Breast epithelium (tissue), 4 donors: ENCODE measurements around the gene LDLRAD4. TPM values are rescaled to one million over a fixed set of nuclear protein-coding genes. Genes with fewer than 3 reads are reported as not detected.

Experiments used
- DNase-seq, 2 donors: peaks; one replicate each; pipeline ENCODE4 v3.0.0-alpha.2; 2019; ENCODE audit warnings: low spot score in 2 of 2
- H3K27ac ChIP-seq, 2 donors: fragments of 200-600 bp; sonication (generic) in 1 of 2; one replicate each; pipeline ENCODE4 v1.5.1; 2016 to 2019; ENCODE audit warnings: mild to moderate bottlenecking in 1 of 2
- H3K27me3 ChIP-seq, 2 donors: fragments of 200-600 bp; sonication (generic) in 1 of 2; one replicate each; pipeline versions ENCODE4 v1.5.1 to v1.6.0; 2017 to 2019; ENCODE audit warnings: control low read depth in 1 of 2, mild to moderate bottlenecking in 1 of 2
- H3K36me3 ChIP-seq: fragments of 200-600 bp; one replicate; pipeline ENCODE4 v1.5.1; 2019
- H3K4me1 ChIP-seq, 2 donors: fragments of 200-600 bp; sonication (generic); one replicate each; pipeline ENCODE4 v1.5.1; 2016 to 2019; ENCODE audit warnings: control low read depth in 1 of 2
- H3K4me3 ChIP-seq, 3 donors: fragments of 200-600 bp; sonication (generic); 1 replicate in 2 of 3; 2 replicates in 1 of 3; pipeline ENCODE4 v1.5.1; 2016 to 2019; ENCODE audit warnings: mild to moderate bottlenecking in 3 of 3, moderate library complexity in 2 of 3
- H3K9me3 ChIP-seq, 2 donors: fragments of 200-600 bp; sonication (generic) in 1 of 2; one replicate each; pipeline ENCODE4 v1.5.1; 2016 to 2019; ENCODE audit warnings: control low read depth in 1 of 2
- CTCF ChIP-seq, 3 donors: fragments of 450-650 bp; IDR thresholded peaks; one replicate each; pipeline ENCODE4 v1.5.1; 2016 to 2017; ENCODE audit warnings: antibody characterized with exemption in 3 of 3, mild to moderate bottlenecking in 3 of 3, moderate library complexity in 3 of 3
- POLR2A ChIP-seq: fragments of 450-650 bp; IDR thresholded peaks from one replicate; pipeline ENCODE4 v1.6.1; 2016; ENCODE audit warnings: antibody characterized with exemption, mild to moderate bottlenecking, moderate library complexity
- POLR2AphosphoS5 ChIP-seq, 3 donors: sonication (generic); formaldehyde crosslinking; IDR thresholded peaks; one replicate each; pipeline ENCODE4 v1.6.1; 2017; ENCODE audit warnings: antibody characterized with exemption in 3 of 3
- intact Hi-C: fragments of 100-400 bp; cut with DNase I; formaldehyde crosslinking; loops from one replicate; pipeline ENCODE4 v1.15.1; 2023; ENCODE audit warnings: low total_unique reads
- total RNA-seq, 3 donors: library from RNA; depleted of rRNA; stranded (reverse); fragments of >200 nt; gene quantifications; one replicate each; pipeline ENCODE4 v1.1.0, GENCODE V29; 2016

The LDLRAD4 gene
- total RNA-seq, 3 donors from 2014 or later = 28.5 to 94.3 (median 42.9) TPM

- no peak for DNase-seq
- Histone ChIP-seq H3K36me3 (no peaks in the 10 kb centered on the region), H3K27ac (no peak overlapping the region), H3K9me3 (no peaks in the 10 kb centered on the region), H3K27me3 (no peaks in the 10 kb centered on the region), H3K4me3 (no peak overlapping the region), H3K4me1 (no peaks in the 10 kb centered on the region)
- TF ChIP-seq POLR2AphosphoS5 (IDR thresholded peaks at IDR 0.05) (no peak), CTCF (IDR thresholded peaks at IDR 0.05) (no peak), POLR2A (no peak)
- intact Hi-C loops = no loop called here
These were observed 65.9 kb downstream of the LDLRAD4 start for GRCh38 chr18:13284330-13285027.

DNA sequence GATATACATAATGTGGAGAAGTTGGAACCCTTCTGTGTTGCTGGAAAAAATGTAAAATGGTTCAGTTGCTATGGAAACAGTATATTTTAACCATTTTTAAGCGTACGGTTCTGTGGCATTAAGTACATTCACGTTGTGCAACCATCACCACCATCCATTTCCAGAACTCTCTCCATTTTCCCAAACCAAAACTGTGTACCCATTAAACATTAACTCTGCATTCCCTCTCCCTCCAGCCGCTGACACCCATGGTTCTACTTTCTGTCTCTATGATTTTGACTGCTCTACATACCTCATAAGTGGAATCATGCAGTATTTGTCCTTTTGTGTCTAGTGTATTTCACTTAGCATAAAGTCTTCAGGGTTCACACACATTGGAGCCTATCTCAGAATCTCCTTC lies 67.3 kb downstream of the LDLRAD4 start:
- no peaks in the 10 kb centered on the region for H3K4me1 ChIP-seq
- no peaks in the 10 kb centered on the region for H3K9me3 ChIP-seq
- no peak overlapping the region for H3K4me3 ChIP-seq
- no peaks in the 10 kb centered on the region for H3K36me3 ChIP-seq
- intact Hi-C loops = no loop called here
- no peaks in the 10 kb centered on the region for H3K27me3 ChIP-seq
- TF ChIP-seq POLR2A (no peak), CTCF (IDR thresholded peaks at IDR 0.05) (no peak), POLR2AphosphoS5 (IDR thresholded peaks at IDR 0.05) (no peak)
- H3K27ac ChIP-seq = no peak overlapping the region
- DNase-seq = no peak

DNA sequence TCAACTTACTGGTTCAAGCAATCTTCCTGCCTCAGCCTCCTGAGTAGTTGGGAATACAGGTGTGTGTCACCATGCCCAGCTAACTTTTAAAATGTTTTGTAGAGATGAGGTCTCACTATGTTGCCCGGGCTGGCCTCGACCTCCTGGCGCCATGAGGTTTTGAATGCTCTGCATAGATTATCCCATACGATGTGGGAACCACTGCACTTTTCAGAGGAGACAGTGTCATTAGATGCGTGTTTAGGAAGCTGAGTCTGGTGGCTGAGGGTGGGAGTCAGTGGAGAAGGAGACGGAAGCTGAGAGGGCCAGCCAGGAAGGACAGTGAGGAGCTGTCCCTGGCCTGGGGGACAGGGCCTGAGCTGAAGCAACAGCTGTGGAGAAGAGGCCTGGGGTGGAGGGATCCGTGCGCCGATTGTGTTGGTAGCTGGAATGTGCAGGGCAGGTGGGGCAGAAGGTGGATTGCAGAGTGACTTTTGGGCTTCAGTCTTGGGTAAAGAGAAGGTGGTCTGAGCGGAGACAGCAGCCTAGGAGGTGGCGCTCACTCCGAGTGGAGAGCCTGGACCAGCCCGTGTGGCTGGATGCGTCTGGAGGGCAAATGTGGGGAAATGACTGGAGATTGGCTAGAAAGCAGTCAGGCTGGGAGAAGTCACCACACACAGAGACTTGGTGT lies 68.0 kb downstream of the LDLRAD4 start:
- DNase-seq = no peak
- Histone ChIP-seq H3K27ac (no peak overlapping the region), H3K36me3 (no peaks in the 10 kb centered on the region), H3K9me3 (no peaks in the 10 kb centered on the region), H3K27me3 (no peaks in the 10 kb centered on the region), H3K4me1 (no peaks in the 10 kb centered on the region), H3K4me3 (no peak overlapping the region)
- no peak for TF ChIP-seq CTCF (IDR thresholded peaks at IDR 0.05)
- no peak for TF ChIP-seq POLR2A
- no peak for TF ChIP-seq POLR2AphosphoS5 (IDR thresholded peaks at IDR 0.05)
- intact Hi-C loops = no loop called here

DNA sequence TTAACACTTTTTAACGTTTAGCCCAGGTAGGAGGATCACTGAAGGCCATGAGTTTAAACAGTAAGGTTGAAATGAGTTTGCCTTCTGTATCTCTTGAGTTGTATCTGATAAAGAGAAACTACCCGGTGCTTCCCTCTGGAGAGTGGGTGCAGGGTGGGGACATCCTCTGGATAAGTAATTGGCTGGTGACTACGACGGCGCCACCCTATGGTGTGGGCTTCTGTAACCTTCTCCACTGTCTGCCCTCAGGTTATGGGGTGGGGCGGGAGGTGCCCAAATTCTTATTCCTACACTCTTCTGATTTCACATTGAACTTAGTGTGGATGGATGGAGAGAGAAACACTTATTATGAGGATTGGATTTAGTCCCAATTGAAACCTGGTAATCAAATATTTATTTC lies 68.8 kb downstream of the LDLRAD4 start:
- H3K4me3 ChIP-seq = no peak overlapping the region
- H3K4me1 ChIP-seq = no peaks in the 10 kb centered on the region
- no peaks in the 10 kb centered on the region for H3K9me3 ChIP-seq
- no peaks in the 10 kb centered on the region for H3K36me3 ChIP-seq
- TF ChIP-seq POLR2A = no peak
- TF ChIP-seq CTCF (IDR thresholded peaks at IDR 0.05) = no peak
- no peak for TF ChIP-seq POLR2AphosphoS5 (IDR thresholded peaks at IDR 0.05)
- no peak for DNase-seq
- H3K27ac ChIP-seq = no peak overlapping the region
- no peaks in the 10 kb centered on the region for H3K27me3 ChIP-seq
- intact Hi-C loops = no loop called here

DNA sequence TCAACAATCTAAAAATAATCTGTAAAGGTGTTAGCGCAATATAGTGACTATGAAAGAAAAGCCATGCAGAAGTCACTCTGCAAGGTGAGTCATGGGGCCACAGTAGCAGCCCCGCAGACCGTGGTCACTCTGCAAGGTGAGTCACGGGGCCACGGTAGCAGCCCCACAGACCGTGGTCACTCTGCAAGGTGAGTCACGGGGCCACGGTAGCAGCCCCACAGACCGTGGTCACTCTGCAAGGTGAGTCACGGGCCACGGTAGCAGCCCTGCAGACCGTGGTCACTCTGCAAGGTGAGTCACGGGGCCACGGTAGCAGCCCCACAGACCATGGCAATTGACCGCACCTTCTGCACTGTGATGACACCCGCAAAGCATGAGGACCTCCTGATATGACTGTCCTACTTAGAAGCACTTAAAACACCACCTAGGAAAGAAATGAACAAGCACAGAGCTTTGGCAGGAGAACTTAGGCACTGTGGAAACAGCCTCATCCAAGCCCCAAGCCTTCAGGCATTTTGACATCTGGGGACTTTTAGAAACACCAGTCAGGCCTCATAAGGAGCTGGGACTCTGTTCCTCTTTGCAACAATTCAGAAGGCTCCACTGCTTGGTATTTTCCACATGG lies 70.1 kb downstream of the LDLRAD4 start:
- H3K4me1 ChIP-seq = no peaks in the 10 kb centered on the region
- DNase-seq = no peak
- H3K27ac ChIP-seq = peak overlapping the region in 1 of 2 donors; percentile 38
- H3K9me3 ChIP-seq = no peaks in the 10 kb centered on the region
- H3K36me3 ChIP-seq = no peaks in the 10 kb centered on the region
- TF ChIP-seq POLR2A (no peak), CTCF (IDR thresholded peaks at IDR 0.05) (no peak), POLR2AphosphoS5 (IDR thresholded peaks at IDR 0.05) (no peak)
- no peaks in the 10 kb centered on the region for H3K27me3 ChIP-seq
- intact Hi-C loops = no loop called here
- H3K4me3 ChIP-seq = no peak overlapping the region
